Right lobe of liver (tissue), 6 donors: ENCODE results near the gene CAPNS2. TPM values are rescaled to one million over a fixed set of nuclear protein-coding genes. Genes with fewer than 3 reads are reported as not detected.
"Not testable (repeated sequence)": the region's sequence is repeated elsewhere in the genome, so short reads cannot be mapped to it uniquely, and the experiment has no call there.

Experiments used
- ATAC-seq, 4 donors: fragments of 200-7000 bp; cut with Tn5 transposase; one replicate each; pipeline ENCODE4 v1.9.1; 2020; ENCODE audit warnings: mild to moderate bottlenecking in 4 of 4, moderate library complexity in 4 of 4
- DNase-seq, 3 donors: peaks; one replicate each; pipeline ENCODE4 v3.0.0-alpha.2; 2020
- H3K27ac ChIP-seq, 3 donors: fragments of 200-600 bp; one replicate each; pipeline ENCODE4 v1.8.0; 2022
- H3K27me3 ChIP-seq, 2 donors: fragments of 200-600 bp; one replicate each; pipeline ENCODE4 v1.8.0; 2022
- H3K36me3 ChIP-seq, 4 donors: fragments of 200-600 bp; sonication (generic) in 1 of 4; one replicate each; pipeline versions ENCODE4 v1.5.1 to v1.8.0; 2017 to 2022; ENCODE audit warnings: control low read depth in 1 of 4
- H3K4me1 ChIP-seq, 4 donors: fragments of 200-600 bp; sonication (generic) in 1 of 4; one replicate each; pipeline versions ENCODE4 v1.5.1 to v1.8.0; 2017 to 2022; ENCODE audit warnings: control low read depth in 1 of 4
- H3K4me3 ChIP-seq, 3 donors: fragments of 200-600 bp; one replicate each; pipeline ENCODE4 v1.8.0; 2022
- H3K9me3 ChIP-seq, 4 donors: fragments of 200-600 bp; sonication (generic) in 1 of 4; one replicate each; pipeline versions ENCODE4 v1.5.1 to v1.8.0; 2017 to 2022; ENCODE audit warnings: control low read depth in 1 of 4
- CTCF ChIP-seq, 4 donors: fragments of 200-600 bp in 3 of 4; fragments of 450-650 bp in 1 of 4; IDR thresholded peaks; one replicate each; pipeline versions ENCODE4 v1.5.1 to v1.8.0; 2016 to 2022; ENCODE audit warnings: antibody characterized with exemption in 4 of 4, mild to moderate bottlenecking in 2 of 4
- POLR2A ChIP-seq: fragments of 450-650 bp; IDR thresholded peaks from one replicate; pipeline ENCODE4 v1.6.1; 2017; ENCODE audit warnings: antibody characterized with exemption, mild to moderate bottlenecking
- WGBS: methylation state at CpG from one replicate; pipeline ENCODE4 v1.1.6; 2018; ENCODE audit warnings: low coverage, low lambda C conversion rate; ENCODE audit not compliant: insufficient coverage; ENCODE audit errors: missing lambda C conversion rate; 5-methylcytosine and 5-hydroxymethylcytosine counted together
- intact Hi-C, 2 donors: fragments of 100-400 bp; cut with DNase I; formaldehyde crosslinking; loops; one replicate each; pipeline versions ENCODE4 v1.11.2 to v1.14.1; 2022
- total RNA-seq, 6 experiments: library from RNA; depleted of rRNA in 2 of 6; stranded (reverse); fragments of >200 nt in 2 of 6; fragmentation: NEBNext Ultra II Directional in 3 of 6; extraction: Animal tissue kit (Norgen Biotek cat#: 25700) in 3 of 6; gene quantifications; one replicate each; pipeline versions ENCODE4 v1.1.0 to v1.2.4, GENCODE V29; 2016 to 2023
- donor health status: DM: no; HTN: yes; CAD: no.
- donor health status: DM: no; HTN: no; CAD: no.
- donor health status: DM: no; HTN: no; CAD: no.
- donor health status: DM: no; HTN: yes; CAD: no.
- donor health status: DM: no; HTN: yes; CAD: no.

CAPNS2 gene
- total RNA-seq, 6 experiments from 2014 or later: 0.20 to 0.31 (median 0.29) TPM; not detected in 3

- WGBS: 60% methylated on average over 3 of the region's 3 CpGs
- no peaks in the 10 kb centered on the region for H3K36me3 ChIP-seq
- no peak for TF ChIP-seq CTCF (IDR thresholded peaks at IDR 0.05)
- TF ChIP-seq POLR2A: no peak
These were observed 48.6 kb downstream of the CAPNS2 start for GRCh38 chr16:55615071-55615470.

DNA sequence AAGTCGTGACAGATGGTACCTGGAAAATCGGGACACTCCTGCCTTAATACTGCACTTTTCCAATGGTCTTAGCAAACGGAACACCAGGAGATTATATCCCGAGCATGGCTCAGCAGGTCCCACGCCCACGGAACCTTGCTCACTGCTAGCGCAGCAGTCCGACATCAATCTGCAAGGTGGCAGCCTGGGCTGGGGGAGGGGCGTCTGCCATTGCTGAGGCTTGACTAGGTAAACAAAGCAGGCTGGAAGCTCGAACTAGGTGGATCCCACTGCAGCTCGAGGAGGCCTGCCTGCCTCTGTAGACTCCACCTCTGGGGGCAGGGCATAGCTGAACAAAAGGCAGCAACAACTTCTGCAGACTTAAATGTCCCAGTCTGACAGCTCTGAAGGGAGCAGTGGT lies 49.2 kb downstream of the CAPNS2 start:
- H3K36me3 ChIP-seq, H3K4me3 ChIP-seq, intact Hi-C loops, H3K4me1 ChIP-seq, H3K27ac ChIP-seq, ATAC-seq, H3K9me3 ChIP-seq, H3K27me3 ChIP-seq: not testable (repeated sequence)
- WGBS: 74% methylated on average over 8 of the region's 11 CpGs
- DNase-seq: peak in 1 of 3 donors; percentile 33

More at GRCh38 chr16:55615071-55615470, 48.6 kb downstream of the CAPNS2 start:
- Histone ChIP-seq H3K4me3 (no peak overlapping the region), H3K27ac (no peak overlapping the region), H3K9me3 (no peaks in the 10 kb centered on the region), H3K27me3 (no peaks in the 10 kb centered on the region), H3K4me1 (no peaks in the 10 kb centered on the region)
- ATAC-seq (no peak), DNase-seq (no peak)
- intact Hi-C loops: no loop called here

Other genes with a start within 250 kb of the CAPNS2 start
- gene IRX6, start 242.5 kb upstream of the CAPNS2 start, total RNA-seq: not detected
- gene MMP2, start 87.5 kb upstream of the CAPNS2 start, total RNA-seq: 10 to 100 TPM in 2 of 6 experiments, 1 to 10 TPM in 4; 4.8 to 13.2 (median 6.7) TPM
- gene LPCAT2, start 57.6 kb upstream of the CAPNS2 start, total RNA-seq: 1 to 10 TPM; 1.8 to 5.1 (median 2.7) TPM
- gene SLC6A2, start 89.3 kb downstream of the CAPNS2 start, total RNA-seq: 1 to 10 TPM in 1 of 6 experiments, under 1 TPM in 2, not detected in 3; 0.37 to 2.9 (median 0.37) TPM